Measurements from ENCODE around the gene PTPRD. TPM values are rescaled to one million over a fixed set of nuclear protein-coding genes. Genes with fewer than 3 reads are reported as not detected.

PTPRD gene
- polyA plus RNA-seq, 1 experiment: 0.39 TPM

DNA sequence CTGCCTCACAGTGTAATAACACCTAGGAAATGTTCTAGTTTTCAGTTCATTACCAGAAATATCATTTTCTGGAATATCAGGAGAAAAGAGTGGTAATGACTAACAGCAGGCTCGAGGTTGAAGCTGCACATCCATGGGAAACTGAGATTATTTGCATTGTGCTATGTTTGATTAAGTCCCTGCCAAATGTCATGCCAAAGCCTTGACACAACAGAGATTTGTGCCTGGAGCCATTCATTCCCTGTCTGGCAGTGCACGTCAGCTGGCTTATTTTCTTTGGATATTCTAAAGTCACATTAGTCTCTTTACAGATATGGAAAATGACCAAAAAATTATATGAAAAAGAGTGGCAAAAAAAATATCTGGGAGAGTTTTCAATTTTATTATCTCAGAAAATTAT lies 848.0 kb downstream of the PTPRD start:
- TF ChIP-seq, protein P1, sequence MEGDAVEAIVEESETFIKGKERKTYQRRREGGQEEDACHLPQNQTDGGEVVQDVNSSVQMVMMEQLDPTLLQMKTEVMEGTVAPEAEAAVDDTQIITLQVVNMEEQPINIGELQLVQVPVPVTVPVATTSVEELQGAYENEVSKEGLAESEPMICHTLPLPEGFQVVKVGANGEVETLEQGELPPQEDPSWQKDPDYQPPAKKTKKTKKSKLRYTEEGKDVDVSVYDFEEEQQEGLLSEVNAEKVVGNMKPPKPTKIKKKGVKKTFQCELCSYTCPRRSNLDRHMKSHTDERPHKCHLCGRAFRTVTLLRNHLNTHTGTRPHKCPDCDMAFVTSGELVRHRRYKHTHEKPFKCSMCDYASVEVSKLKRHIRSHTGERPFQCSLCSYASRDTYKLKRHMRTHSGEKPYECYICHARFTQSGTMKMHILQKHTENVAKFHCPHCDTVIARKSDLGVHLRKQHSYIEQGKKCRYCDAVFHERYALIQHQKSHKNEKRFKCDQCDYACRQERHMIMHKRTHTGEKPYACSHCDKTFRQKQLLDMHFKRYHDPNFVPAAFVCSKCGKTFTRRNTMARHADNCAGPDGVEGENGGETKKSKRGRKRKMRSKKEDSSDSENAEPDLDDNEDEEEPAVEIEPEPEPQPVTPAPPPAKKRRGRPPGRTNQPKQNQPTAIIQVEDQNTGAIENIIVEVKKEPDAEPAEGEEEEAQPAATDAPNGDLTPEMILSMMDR (IDR thresholded peaks at IDR 0.05; ENCODE audit: insufficient read depth, low read depth, low read length): no peak
- Histone ChIP-seq H3K27me3 (ENCODE audit: control insufficient read depth, insufficient read depth, low read length) (no peaks in the 10 kb centered on the region), H3K36me3 (ENCODE audit: control insufficient read depth, insufficient read depth, low read length) (no peaks in the 10 kb centered on the region), H3K4me3 (ENCODE audit: low read depth, low read length) (no peak overlapping the region)
- ChIA-PET CTCF (no interaction called here), POLR2A (no interaction called here)
- DNase-seq (ENCODE audit: low read depth): no peak

DNA sequence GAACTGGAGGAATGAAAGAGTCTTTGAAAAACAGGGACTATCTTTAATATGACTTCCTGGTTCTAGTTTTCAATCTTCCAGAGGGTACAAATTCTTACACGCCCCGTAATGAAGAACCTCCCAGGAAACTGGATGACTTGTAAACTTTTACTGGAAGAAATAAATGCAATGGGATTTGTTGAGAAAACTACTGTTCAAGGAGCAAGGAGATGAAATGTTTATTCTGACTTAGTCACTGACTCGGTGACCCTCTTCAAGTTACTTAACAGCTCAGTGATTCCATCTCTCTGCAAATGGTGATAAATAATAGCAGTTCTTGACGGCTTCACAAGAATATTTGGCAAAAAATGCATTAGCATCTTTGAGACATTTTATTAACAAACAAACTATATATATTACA lies 858.6 kb downstream of the PTPRD start:
- POLR2A ChIA-PET: no interaction called here
- no peak for DNase-seq (ENCODE audit: low read depth)
- H3K27me3 ChIP-seq (ENCODE audit: control insufficient read depth, insufficient read depth, low read length): no peaks in the 10 kb centered on the region
- CTCF ChIA-PET: no interaction called here
- no peaks in the 10 kb centered on the region for H3K36me3 ChIP-seq (ENCODE audit: control insufficient read depth, insufficient read depth, low read length)
- no peak overlapping the region for H3K4me3 ChIP-seq (ENCODE audit: low read depth, low read length)
- TF ChIP-seq, protein P1 (IDR thresholded peaks at IDR 0.05; ENCODE audit: insufficient read depth, low read depth, low read length): no peak

DNA sequence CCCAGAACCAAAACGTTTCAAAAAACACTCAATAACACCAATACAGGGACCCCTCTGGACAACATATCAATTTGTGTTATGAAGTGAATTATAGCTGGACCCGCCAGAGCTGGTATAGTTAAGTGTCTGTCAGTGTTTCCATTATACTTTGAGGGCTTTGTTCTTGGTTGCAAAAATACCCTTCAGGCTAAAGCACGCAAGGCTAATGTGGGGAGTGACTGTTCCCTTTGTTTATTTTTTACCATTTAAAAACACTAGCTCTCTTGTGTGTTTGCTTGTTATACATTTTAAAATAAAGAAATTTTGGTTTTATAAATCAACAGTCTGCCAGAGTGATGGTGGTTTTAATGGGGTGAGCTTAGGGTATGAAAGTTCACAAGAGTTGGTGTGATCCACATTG lies 859.5 kb downstream of the PTPRD start:
- H3K36me3 ChIP-seq (ENCODE audit: control insufficient read depth, insufficient read depth, low read length): no peaks in the 10 kb centered on the region
- DNase-seq (ENCODE audit: low read depth): no peak
- ChIA-PET POLR2A (no interaction called here), CTCF (no interaction called here)
- no peak overlapping the region for H3K4me3 ChIP-seq (ENCODE audit: low read depth, low read length)
- no peaks in the 10 kb centered on the region for H3K27me3 ChIP-seq (ENCODE audit: control insufficient read depth, insufficient read depth, low read length)
- TF ChIP-seq, protein P1 (IDR thresholded peaks at IDR 0.05; ENCODE audit: insufficient read depth, low read depth, low read length): no peak

DNA sequence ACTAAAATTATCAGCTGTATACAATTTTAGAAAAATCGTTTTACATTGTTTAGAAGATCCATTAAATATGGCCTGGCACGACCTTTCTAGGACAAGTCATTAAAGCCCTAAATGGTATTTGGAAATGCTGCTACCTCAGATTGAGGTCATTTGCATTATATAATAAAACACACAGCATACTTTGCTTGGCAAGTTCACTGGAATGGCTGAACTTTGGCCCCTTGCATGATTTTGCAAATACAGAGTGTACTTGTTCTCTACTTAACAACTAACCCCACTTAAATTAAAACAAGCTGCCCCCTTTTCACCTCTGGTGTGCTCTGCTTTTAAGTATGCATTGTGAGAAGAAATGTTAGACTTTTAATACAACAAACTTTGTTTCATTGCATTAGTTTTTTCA lies 860.1 kb downstream of the PTPRD start:
- Histone ChIP-seq H3K27me3 (ENCODE audit: control insufficient read depth, insufficient read depth, low read length) (no peaks in the 10 kb centered on the region), H3K36me3 (ENCODE audit: control insufficient read depth, insufficient read depth, low read length) (no peaks in the 10 kb centered on the region), H3K4me3 (ENCODE audit: low read depth, low read length) (no peak overlapping the region)
- CTCF ChIA-PET: no interaction called here
- POLR2A ChIA-PET: no interaction called here
- TF ChIP-seq, protein P1 (IDR thresholded peaks at IDR 0.05; ENCODE audit: insufficient read depth, low read depth, low read length): no peak
- DNase-seq (ENCODE audit: low read depth): no peak

DNA sequence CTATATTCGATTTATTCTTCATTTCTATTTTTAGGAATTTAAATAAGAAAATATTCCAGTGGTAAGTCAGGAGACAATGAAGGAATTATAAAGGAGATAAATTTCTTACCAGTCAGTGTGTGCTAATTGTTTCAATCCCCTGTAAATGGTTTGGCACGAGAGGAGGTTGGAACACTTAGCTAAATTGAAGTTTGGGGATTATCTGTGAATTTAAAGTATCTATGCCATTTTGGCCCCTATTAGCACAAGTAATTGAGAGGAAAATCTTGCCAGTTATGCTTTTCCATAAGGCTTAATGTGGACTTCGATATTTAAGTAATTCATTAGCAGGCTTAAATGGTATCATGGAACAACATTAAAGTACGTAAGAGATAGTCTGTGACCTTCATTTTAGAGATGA lies 860.8 kb downstream of the PTPRD start:
- H3K4me3 ChIP-seq (ENCODE audit: low read depth, low read length): no peak overlapping the region

More for the DNA sequence above, 860.8 kb downstream of the PTPRD start:
- ChIA-PET POLR2A (no interaction called here), CTCF (no interaction called here)
- TF ChIP-seq, protein P1 (IDR thresholded peaks at IDR 0.05; ENCODE audit: insufficient read depth, low read depth, low read length): no peak
- no peak for DNase-seq (ENCODE audit: low read depth)
- H3K36me3 ChIP-seq (ENCODE audit: control insufficient read depth, insufficient read depth, low read length): no peaks in the 10 kb centered on the region
- H3K27me3 ChIP-seq (ENCODE audit: control insufficient read depth, insufficient read depth, low read length): no peaks in the 10 kb centered on the region
